HL-60/S4 treated with phorbol 12-myristate 13-acetate at 8.2 ng/mL for 4 days and 3 days (cell line): ENCODE measurements around the gene HTD2.
"Not testable (repeated sequence)": the region's sequence is repeated elsewhere in the genome, so short reads cannot be mapped to it uniquely, and the experiment has no call there.

Source experiments
- in situ Hi-C: fragments of 300-500 bp; cut with MboI; formaldehyde crosslinking; loops from 2 replicates; pipeline ENCODE4 v1.15.0; 2022; ENCODE audit warnings: low sequenced_read_pairs

HTD2 gene

GRCh38 chr3:58329922-58330413 lies 23.6 kb downstream of the HTD2 start:
- in situ Hi-C loops: loop anchor here (10.0 kb wide), 1 partner anchor 85 kb away; no protein-coding TSS in a partner anchor

GRCh38 chr3:58331593-58332152 lies 25.4 kb downstream of the HTD2 start:
- in situ Hi-C loops: no loop called here

DNA sequence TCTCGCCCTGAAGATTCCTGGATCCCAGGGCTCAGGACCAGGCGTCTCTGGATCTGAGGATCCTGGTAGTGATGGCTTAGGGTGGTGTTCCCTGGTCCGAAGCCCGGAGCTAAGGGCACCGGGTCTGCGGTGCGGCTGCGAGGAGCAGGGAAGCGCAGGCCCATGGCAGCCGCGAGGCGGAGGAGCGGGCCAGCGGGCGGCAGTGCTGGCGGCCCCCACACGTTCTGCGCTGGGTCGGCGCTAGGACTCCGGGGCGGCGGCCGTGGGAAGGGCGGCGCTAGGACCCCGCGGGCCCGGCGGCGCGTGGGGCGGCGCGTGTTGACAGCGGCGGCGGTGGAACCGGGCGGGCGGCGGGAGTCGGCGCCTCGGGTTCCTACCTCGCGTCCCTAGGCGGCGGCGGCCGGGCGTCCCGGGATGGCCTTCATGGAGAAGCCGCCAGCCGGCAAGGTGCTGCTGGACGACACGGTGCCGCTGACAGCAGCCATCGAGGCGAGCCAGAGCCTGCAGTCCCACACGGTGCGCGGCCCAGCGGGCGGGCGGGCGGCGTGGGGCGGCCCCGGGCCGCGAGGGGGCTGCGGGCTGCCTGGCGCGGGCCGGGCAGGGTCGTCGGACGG lies 26.4 kb downstream of the HTD2 start, which contains the start of gene PXK:
Gene PXK, plus strand, starts transcription at position 318 of the 614 bp plus-strand sequence. Its CDS starts 97 bp downstream, at position 415.
- in situ Hi-C loops: no loop called here

DNA sequence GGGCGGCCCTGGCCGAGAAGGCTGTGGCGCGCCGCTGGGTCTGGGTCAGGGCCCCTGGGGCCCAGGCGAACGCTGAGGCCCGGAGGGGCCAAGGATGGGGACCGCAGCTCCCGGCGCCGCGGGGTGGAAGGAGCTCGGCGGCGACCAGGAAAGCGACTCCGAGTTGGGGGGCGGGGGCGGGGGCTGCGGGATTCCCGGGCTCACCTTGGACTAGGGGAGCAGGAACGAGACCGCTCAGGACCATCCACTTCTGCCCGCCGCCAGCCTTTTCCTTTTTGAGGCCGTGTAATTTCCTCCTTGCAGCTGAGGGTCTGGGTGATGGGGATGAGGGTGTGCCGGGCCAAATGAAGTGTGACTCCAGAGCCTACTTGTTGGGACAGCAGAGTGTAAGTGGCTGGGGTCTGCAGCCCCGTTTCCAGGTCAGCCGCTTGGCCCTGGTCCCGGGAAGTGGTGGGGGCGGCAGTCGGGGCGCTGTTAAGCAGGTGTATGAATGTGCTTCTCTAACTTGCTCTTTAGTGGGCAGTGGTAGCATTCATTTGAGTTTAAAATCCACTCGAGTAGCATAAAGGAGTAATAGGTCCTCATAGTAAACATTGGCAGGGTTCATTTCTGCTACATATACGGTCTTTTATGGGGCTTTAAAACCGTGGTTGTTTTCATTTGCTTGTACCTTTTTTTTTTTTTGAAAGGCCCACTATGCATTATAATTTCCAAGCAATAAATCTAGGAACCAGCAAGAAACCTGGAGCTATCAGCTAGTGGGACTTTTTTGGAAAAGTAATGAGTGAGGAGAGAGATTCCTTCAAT lies 27.1 kb downstream of the HTD2 start:
- in situ Hi-C loops: no loop called here

- in situ Hi-C loops: no loop called here
Measured at GRCh38 chr3:58334013-58334321, 27.6 kb downstream of the HTD2 start.

DNA sequence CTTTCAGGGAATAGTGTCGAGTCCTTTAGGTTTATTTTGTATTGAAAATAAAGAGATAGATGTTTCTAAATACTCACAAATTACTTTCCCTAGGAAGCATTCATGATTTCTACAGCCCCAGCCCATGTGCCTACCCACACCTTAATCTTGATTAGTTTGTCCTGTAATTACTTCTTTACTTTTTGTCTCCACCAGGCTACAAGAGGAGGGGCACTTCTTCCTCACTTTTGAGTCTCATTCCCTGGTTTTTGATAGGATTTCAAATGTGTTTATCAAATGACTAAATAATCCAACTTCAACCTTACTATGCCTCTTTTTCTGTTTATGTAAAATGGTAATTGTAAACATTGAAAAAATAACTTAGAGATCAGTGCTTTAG lies 28.2 kb downstream of the HTD2 start:
- in situ Hi-C loops: no loop called here

DNA sequence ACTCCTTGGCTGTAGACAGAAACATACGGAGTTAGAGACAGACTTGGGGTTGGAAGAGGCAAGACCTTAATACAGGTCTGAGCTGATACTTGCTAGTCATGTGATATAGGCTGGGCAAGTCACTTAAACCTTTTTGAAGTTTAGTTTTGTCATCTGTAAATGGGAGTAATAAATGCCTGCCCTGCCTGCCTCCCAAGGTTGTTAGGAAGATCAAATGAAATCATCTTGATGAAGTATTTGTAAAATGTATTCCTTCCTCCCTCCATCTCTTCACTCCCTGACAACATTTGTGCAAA lies 29.3 kb downstream of the HTD2 start:
- in situ Hi-C loops: no loop called here

DNA sequence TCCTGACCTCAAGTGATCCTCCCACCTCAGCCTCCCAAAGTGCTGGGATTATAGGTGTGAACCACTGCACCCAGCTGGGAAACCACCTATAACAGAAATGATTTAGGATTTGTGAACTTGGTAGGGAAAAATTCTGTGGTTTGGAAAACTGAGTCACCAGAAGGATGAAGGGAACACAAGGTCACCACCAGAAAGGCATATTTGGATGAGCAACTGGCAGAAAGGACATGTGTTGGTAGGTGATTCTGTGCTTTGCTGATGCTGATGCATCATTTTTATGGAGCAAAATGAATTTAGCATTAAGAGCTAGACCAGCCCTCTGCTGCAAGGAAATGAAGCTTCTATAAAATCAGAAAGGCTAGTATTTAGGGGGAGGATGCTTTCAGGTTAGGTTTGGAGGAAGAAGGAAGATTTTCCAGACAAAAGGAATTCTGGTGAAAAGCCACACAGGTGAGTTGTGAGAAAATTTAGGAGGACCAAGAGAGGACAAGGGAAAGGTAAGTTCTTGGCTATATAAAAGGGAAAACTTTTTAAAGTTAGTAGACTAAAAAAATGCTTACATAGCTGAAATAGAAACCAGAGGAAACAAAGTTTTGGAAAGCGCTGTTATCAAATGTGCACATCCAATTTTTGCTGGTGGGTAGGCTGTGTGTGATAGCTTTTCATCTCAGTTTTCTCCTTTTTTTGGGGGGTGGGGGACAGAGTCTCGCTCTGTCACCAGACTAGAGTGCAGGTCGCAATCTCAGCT lies 30.0 kb downstream of the HTD2 start:
- in situ Hi-C loops: no loop called here

- in situ Hi-C loops: no loop called here
Measured at GRCh38 chr3:58337190-58337589, 30.9 kb downstream of the HTD2 start.

DNA sequence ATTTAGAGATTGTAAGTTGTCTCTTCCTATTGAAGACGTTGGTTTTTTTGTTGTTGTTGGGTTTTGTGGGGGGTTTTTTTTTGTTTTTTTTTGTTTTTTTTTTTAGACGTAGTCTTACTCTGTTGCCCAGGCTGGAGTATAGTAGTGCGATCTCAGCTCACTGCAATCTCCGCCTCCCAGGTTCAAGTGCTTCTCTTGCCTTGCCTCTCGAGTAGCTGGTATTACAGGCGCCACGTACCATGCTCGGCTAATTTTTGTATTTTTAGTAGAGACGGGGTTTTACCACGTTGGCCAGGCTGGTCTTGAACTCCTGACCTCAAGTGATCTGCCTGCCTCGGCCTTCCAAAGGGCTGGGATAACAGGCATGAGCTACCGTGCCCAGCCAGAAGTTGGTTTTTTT lies 32.8 kb downstream of the HTD2 start:
- in situ Hi-C loops: not testable (repeated sequence)

- in situ Hi-C loops: no loop called here
Measured at GRCh38 chr3:58340594-58341244, 34.4 kb downstream of the HTD2 start.

- in situ Hi-C loops: no loop called here
Measured at GRCh38 chr3:58341376-58341775, 35.1 kb downstream of the HTD2 start.

- in situ Hi-C loops: no loop called here
Measured at GRCh38 chr3:58342676-58343075, 36.4 kb downstream of the HTD2 start.

DNA sequence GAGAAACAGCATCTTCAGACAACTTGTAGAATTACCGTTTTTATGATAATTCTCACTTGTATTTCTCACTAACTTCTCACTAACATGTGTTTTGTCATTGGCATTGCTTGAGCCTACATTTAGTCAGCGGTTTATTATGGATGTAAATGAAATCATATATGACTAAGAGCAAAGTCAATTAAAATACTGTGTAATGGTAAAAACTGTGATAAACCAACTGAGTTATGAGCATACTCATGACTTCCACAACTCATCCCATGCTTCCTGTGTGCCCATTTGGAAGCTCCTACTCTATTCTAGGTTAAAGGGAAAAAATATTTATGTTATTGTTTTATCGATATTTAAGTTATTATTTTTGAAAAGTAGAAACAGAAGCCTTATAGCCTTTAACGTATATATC lies 39.1 kb downstream of the HTD2 start:
- in situ Hi-C loops: no loop called here

GRCh38 chr3:58346368-58346767 lies 40.0 kb downstream of the HTD2 start:
- in situ Hi-C loops: no loop called here

GRCh38 chr3:58347984-58348383 lies 41.7 kb downstream of the HTD2 start:
- in situ Hi-C loops: no loop called here

DNA sequence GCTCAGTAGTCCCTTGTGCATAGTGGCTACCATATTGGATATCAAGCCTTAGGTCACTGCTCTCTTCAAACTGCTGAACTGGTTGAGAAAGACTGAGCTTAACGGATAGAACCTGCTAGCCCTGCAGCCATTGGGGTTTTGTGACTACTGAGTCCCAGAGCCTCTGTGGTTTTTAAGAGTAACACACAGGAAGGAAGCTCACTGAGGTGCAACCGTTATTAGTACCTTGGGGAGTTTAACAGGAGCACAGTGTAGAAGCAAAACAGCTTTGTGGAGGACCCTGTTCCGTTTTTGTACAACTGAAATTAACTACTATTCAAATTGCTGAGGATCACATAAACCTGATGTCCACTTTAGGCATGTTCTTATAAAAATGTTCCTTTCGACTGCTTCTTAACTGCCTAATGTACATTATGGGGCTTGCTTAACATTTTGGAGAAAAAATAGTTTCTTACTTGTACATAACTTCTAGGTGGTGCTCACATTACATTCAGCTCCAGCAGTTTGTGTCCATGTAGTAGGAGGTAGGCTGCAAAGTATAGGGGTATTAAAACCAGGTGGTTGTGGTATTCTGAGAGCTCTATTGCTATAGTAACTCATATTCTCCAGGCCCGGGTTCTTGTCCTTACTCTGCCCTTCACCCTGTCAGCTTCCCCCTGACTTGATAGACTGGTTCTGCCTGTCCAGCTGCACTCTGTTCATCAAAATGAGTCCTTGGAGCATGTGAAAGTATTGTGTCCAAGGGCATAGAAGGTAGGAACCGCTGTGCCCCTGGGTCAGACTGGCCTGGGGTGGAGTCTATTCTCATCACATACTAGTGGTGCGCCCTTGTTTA lies 43.7 kb downstream of the HTD2 start:
- in situ Hi-C loops: no loop called here

DNA sequence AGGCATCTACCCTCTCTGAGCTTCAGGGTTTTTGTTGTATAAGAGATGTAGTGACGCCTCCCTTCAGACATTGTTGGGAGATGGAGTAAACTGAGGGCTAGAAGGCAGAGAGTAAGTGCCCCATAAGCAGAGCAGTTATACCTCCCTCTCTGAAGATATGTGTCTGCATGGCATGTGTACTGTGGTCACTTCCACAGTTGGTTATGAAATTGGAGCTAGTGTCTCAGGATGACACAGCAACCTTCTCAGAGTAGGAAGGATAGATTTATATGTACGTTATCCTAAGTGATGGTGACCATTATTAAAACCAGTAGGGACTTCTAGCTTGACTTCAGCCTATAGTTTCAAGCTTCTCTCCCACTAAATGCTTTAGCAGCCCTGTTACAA lies 44.3 kb downstream of the HTD2 start:
- in situ Hi-C loops: no loop called here

GRCh38 chr3:58351920-58352319 lies 45.6 kb downstream of the HTD2 start:
- in situ Hi-C loops: no loop called here

DNA sequence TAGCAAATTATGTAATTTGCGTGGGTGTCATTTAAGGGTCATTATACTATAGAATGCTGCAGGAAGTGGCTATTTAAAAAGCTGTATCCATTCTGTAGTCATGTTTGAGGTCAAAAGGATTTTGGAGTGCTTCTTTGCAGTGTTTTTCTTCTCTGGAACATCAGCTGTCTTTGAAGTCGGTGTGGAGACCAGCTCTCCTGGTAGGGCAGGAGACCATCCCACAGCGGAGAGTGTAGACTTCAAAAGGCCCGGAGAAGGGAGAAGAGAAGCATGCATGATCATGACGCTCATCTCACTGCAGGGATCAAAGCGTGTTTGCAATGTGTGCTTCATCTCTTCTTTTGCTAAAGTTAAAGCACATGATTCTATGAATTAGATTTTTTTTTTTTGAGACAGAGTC lies 46.3 kb downstream of the HTD2 start:
- in situ Hi-C loops: no loop called here
